HG03025 (cell line): ENCODE results near the gene ANKRD44.
A peak's percentile ranks its signal among the peaks of the same experiment; 100 is the strongest.
"Not testable (repeated sequence)": the region's sequence is repeated elsewhere in the genome, so short reads cannot be mapped to it uniquely, and the experiment has no call there.

ENCODE experiments used
- ATAC-seq: cut with Tn5 transposase; IDR thresholded peaks from one replicate; pipeline ENCODE4 v1.9.1; 2021; ENCODE audit warnings: mild to moderate bottlenecking, moderate library complexity; ENCODE audit not compliant: unreplicated experiment, low FRiP score

Gene ANKRD44

GRCh38 chr2:197310271-197310985 lies at the start of gene ANKRD44:
Gene ANKRD44 (minus strand): TSS chr2:197310780. CDS start chr2:197310604, 176 bp downstream.
- peak; percentile 68 for ATAC-seq

- no peak for ATAC-seq
Observed at GRCh38 chr2:197359859-197360258, 49.3 kb upstream of the ANKRD44 start.

- no peak for ATAC-seq
Observed at GRCh38 chr2:197358931-197359330, 48.4 kb upstream of the ANKRD44 start.

GRCh38 chr2:197357986-197358385 lies 47.4 kb upstream of the ANKRD44 start:
- ATAC-seq: no peak

GRCh38 chr2:197356136-197356535 lies 45.6 kb upstream of the ANKRD44 start:
- ATAC-seq: no peak

- ATAC-seq: no peak
Observed at GRCh38 chr2:197354169-197354558, 43.6 kb upstream of the ANKRD44 start.

- ATAC-seq: no peak
Observed at GRCh38 chr2:197353393-197354168, 43.0 kb upstream of the ANKRD44 start.

- ATAC-seq: no peak
Observed at GRCh38 chr2:197349699-197350098, 39.1 kb upstream of the ANKRD44 start.

- no peak for ATAC-seq
Observed at GRCh38 chr2:197348721-197349360, 38.3 kb upstream of the ANKRD44 start.

- ATAC-seq: no peak
Observed at GRCh38 chr2:197345846-197346370, 35.3 kb upstream of the ANKRD44 start.

GRCh38 chr2:197343968-197344367 lies 33.4 kb upstream of the ANKRD44 start:
- ATAC-seq: not testable (repeated sequence)

- ATAC-seq: no peak
Observed at GRCh38 chr2:197340591-197340990, 30.0 kb upstream of the ANKRD44 start.

- no peak for ATAC-seq
Observed at GRCh38 chr2:197339496-197340220, 29.1 kb upstream of the ANKRD44 start.

GRCh38 chr2:197339016-197339415 lies 28.4 kb upstream of the ANKRD44 start:
- ATAC-seq: no peak

- ATAC-seq: no peak
Observed at GRCh38 chr2:197332641-197333040, 22.1 kb upstream of the ANKRD44 start.

GRCh38 chr2:197328461-197328860 lies 17.9 kb upstream of the ANKRD44 start:
- no peak for ATAC-seq

- no peak for ATAC-seq
Observed at GRCh38 chr2:197327472-197328098, 17.0 kb upstream of the ANKRD44 start.

GRCh38 chr2:197327073-197327471 lies 16.5 kb upstream of the ANKRD44 start:
- ATAC-seq: no peak

GRCh38 chr2:197324801-197325200 lies 14.2 kb upstream of the ANKRD44 start:
- ATAC-seq: no peak
